Suppressor macrophage treated with lipopolysaccharide for 4 hours (primary cell): ENCODE measurements around the gene GMFB.

Experiments used
- DNase-seq: peaks from one replicate; pipeline ENCODE4 v3.0.0-alpha.2; 2020

Gene GMFB

GRCh38 chr14:54425068-54425467 is 63.7 kb downstream of the GMFB start:
- no peak for DNase-seq
